Cardiac septum (tissue), 1 donor: ENCODE measurements around the gene IL32. TPM values are rescaled to one million over a fixed set of nuclear protein-coding genes. Genes with fewer than 3 reads are reported as not detected.

ENCODE experiments used
- DNase-seq: peaks from one replicate; pipeline ENCODE4 v3.0.0-alpha.2; 2020; ENCODE audit warnings: low spot score
- intact Hi-C: fragments of 100-400 bp; cut with DNase I; formaldehyde crosslinking; loops from one replicate; pipeline ENCODE4 v1.14.0; 2022
- total RNA-seq: library from RNA; stranded (reverse); fragmentation: NEBNext Ultra II Directional; extraction: Animal tissue kit (Norgen Biotek cat#: 25700); gene quantifications from one replicate; pipeline ENCODE4 v1.2.1, GENCODE V29; 2021
- donor health status: DM: no; HTN: no; CAD: no.

Gene IL32
- total RNA-seq, 1 donor from 2014 or later = 32.3 TPM

DNA sequence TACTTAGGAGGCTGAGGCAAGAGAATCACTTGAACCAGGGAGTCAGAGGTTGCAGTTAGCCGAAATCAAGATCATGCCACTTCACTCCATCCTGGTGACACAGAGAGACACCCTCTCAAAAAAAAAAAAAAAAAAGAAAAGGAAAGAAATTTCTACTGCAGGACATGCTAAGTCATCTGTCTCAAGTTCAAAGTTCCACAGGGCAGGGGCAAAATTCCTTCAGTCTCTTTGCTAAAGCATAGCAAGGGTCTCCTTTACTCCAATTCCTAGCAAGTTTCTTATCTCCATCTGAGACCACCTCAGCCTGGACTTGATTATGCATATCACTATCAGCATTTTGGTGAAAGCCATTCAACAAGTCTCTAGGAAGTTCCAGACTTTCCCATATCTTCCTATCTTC is 19.1 kb downstream of the IL32 start:
- intact Hi-C loops = no loop called here
- DNase-seq = no peak

GRCh38 chr16:3084969-3085670 is 19.7 kb downstream of the IL32 start:
- intact Hi-C loops = no loop called here
- DNase-seq = no peak

DNA sequence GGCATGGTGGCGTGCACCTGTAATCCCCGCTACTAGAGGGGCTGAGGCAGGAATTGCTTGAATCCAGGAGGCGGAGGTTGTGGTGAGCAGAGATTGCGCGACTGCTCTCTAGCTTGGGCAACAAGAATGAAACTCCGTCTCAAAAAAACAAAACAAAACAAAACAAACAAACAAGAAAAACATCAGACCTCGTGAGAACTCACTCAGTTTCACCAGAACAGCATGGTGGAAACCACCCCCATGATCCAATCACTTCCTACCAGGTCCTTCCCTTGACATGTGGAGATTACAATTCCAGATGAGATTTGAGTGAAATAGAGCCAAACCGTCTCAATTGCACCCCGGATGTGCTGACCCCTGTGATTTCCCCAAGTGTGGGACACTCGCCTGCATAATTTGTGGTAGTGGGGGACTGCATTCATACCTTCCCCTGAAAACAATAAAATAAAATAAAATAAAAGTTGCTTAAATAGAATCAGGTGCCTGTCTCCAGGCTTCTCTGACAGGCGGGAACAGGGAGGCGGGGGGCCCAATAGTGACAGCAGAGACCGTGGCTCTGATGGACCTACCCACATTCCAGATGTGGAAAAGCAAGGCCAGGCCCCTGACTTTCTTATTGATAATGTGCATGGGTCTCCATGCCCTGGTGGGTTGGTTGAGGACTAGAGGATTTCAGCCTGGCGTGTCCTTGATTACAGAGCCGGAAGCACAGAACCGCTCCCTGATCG is 20.6 kb downstream of the IL32 start:
- DNase-seq = no peak
- intact Hi-C loops = no loop called here

DNA sequence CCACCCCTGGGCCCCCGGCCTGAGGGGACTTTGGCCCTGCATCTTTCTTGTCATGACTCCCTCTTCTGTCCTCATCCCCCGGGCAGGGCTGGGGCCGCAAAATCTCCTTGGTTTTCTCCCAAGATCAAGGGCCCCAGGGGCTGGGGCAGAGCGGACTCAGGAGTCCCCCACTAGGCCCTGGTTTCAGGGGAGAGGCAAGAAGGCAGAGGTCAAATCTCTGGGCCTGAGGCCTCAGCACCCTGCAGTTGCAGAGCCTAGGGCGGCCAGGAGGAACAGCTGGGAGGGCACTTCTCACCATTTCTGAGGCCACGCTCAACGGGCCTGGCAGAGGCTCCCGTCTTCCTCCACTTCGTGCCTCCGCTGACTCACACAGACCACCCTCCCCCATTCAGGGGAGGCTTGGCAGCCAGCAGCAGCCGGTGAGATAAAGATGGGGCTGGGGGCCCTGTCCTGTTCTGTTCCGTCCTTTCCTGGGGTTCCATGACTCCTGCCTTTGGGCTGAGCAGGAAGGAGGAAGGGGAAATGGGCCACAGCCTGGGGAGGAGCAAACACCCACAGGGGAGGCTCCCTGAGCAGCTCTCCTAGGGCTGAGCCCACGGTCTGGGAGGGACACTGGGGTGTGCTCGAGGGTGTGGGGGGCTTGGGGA is 21.3 kb downstream of the IL32 start:
- intact Hi-C loops = no loop called here
- no peak for DNase-seq

- no peak for DNase-seq
- intact Hi-C loops = no loop called here
Observed at GRCh38 chr16:3087243-3088235, 22.1 kb downstream of the IL32 start.

DNA sequence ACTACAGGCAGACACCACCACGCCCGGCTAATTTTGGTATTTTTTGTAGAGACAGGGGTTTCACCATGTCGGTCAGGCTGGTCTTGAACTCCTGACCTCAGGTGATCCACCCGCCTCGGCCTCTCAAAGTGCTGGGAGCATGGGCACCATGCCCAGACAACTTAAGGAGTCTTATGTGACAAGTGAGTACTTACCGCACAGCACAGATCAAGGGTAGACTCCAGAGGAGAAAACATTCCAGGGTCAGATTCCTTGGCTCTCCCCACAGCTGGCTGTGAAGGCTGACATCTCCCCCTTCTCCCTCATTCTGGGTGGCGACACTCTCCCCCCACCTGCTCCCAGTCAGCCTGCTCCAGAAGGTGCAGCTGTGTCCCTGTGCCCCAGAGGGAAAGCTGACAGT is 23.0 kb downstream of the IL32 start:
- intact Hi-C loops = no loop called here
- DNase-seq = no peak

GRCh38 chr16:3088925-3089716 is 23.7 kb downstream of the IL32 start:
- intact Hi-C loops = no loop called here
- no peak for DNase-seq

DNA sequence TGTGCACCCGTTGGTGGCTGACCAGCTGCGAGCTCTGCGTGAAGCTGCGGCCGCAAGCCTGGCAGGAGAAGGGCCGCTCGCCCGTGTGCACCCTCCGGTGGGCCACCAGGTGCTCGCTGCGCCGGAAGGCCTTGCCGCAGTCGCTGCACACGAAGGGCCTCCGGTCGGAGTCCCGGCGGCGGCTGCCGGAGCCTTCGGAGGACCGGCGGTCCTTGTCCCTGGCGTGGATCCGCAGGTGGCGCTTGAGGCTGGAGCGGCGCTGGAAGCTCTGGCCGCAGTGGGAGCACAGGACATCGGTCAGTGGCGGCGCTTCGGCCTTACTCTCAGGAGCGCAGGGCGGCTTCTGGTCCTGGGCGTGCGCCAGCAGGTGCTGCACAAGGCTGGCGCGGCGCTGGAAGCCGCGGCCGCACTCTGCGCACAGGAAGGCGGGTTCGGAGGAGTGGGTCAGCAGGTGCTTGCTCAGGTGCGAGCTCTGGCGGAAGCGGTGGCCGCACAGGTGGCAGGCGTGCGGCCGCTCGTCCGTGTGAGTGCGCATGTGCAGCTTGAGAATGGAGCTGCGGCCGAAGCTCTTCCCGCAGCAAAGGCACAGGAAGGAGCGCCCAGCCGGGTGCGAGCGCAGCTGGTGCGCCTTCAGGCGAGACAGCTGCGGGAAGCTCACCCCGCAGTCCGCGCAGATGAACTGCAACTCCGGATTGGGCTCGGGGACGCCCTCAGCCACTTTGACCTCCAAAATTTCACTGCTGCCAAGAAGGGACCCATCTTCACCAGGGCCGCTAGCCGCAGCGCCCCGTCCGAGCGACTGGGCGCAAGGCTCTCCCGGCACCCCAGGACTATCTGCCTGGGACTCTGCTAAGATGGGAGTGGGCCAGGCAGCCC is 24.5 kb downstream of the IL32 start:
- DNase-seq = no peak
- intact Hi-C loops = no loop called here

GRCh38 chr16:3091551-3091950 is 26.1 kb downstream of the IL32 start:
- intact Hi-C loops = no loop called here

DNA sequence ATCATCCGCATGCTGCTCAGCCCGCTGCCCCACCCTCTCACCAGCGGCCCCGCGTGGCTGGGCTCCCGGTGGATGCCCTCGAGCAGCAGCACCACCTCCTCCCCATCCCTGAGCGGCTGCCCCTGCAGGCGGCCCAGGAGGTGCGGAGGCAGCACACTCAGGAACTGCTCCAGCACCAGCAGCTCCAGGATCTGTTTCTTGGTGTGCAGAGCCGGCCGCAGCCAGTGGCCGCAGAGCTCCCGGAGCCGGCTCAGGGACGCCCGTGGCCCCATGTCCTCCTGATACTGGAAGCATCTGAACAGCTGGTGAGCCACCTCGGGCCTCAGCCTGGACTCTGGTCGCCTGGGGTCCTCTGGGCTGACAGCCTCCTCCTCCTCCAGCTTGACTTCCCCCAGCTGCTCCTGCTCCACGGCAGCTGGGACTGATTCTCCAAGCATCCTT is 27.1 kb downstream of the IL32 start:
- DNase-seq = no peak
- intact Hi-C loops = no loop called here

More at GRCh38 chr16:3091551-3091950, 26.1 kb downstream of the IL32 start:
- DNase-seq = no peak

DNA sequence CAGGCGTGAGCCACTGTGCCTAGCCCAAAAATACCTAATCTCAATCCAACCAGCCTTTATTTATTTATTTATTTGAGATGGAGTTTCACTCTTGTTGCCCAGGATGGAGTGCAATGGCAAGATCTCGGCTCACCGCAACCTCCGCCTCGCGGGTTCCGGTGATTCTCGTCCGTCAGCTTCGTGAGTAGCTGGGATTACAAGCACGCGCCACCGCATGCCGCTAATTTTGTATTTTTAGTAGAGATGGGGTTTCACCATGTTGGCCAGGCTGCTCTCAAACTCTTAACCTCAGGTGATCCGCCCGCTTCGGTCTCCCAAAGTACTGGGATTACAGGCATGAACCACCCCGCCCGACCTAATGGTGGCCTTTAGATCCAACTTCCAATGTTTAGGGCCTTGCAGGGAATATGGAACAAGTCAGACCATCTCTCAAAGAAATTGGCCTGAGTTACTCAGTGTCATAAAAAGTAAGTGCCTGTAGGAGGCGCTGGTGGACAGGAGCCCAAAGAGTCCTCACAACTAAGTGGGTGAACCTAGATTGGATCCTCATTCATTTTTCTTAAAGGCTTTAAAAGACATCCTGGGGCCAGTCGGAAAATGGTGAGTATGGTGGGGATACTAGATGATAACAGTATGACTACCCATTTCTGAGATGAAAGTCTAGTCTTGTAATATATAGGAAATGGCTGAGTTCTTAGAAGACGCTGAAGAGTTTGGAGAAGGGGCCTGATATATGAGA is 29.0 kb downstream of the IL32 start:
- no peak for DNase-seq
- intact Hi-C loops = loop anchor here (5.0 kb wide), 1 partner anchor 32 kb away; no protein-coding TSS in a partner anchor

DNA sequence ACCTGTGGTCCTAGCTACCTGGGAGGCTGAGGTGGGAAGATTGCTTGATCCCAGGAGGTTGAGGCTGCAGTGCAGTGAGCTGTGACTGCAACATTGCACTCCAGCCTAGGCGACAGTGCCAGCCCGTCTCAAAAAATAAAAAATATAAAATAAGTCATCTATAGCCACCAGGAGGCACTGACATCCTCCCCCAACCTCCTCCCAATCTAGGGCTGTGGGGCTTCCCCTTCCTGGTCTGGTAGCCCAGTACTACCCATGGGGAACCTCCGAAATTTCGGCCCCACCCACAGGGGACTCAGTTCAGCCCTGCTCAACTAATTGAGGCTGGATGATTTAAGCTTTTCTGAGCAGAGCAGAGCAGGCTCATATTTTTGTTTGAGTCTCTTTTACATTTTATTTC is 30.4 kb downstream of the IL32 start:
- no peak for DNase-seq
- intact Hi-C loops = loop anchor here (5.0 kb wide), 1 partner anchor 34 kb away; no protein-coding TSS in a partner anchor

- no peak for DNase-seq
- intact Hi-C loops = loop anchor here (5.0 kb wide), 1 partner anchor 34 kb away; no protein-coding TSS in a partner anchor
Observed at GRCh38 chr16:3096362-3096761, 30.9 kb downstream of the IL32 start.

GRCh38 chr16:3097266-3097665 is 31.8 kb downstream of the IL32 start:
- DNase-seq = no peak
- intact Hi-C loops = loop anchor here (5.0 kb wide), 1 partner anchor 35 kb away; no protein-coding TSS in a partner anchor

DNA sequence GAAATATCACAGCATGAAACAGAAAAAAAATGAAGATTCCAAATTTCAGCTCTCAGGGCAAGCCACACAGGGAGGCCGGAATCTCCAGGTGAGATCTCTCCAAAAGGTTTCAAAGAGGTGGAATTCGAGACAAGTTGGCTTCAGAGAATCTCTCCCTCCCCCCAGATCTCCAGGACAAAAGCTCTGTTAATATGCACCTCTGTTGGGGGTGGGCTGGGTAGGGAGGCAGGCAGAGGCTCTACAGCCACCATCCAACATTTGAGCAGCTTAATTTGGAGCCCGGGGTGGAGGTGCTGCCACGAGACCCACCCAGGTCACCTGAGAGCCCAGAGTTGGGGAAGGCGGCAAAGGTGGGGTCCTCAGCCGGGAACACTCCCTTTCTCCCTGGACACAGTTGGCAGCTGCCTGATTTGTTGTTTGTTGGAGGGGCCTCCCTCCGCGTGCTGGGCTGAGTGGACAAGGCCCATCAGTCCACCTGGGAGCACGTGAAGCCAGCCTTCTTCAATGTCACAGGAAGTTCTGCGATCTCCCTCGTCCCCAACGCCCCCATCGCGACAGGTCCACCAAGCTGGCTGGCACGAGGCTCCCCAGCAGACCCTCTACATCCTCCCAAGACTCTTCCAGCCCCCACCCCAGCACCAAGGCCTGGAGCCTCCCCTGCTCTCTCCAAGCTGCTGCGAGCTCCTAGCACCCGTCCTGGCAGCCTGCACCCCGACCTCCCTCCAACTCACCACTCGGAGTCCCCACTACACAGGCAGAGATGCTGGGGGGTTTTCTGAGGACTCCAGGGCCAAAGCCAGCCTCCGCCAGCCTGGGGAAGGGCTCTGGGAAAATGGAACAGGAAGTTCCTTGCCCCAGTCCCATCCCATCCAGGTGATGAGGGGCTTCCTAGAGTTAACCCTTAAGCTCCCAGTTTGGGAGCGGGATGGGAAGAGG is 33.3 kb downstream of the IL32 start, which contains the start of gene ZSCAN10:
Gene ZSCAN10, minus strand, starts transcription at position 836 of the 936 bp plus-strand sequence. CDS start 6,357 bp downstream, outside the sequence.
- intact Hi-C loops = loop anchor here (5.0 kb wide), 1 partner anchor 36 kb away; no protein-coding TSS in a partner anchor
- DNase-seq = no peak

DNA sequence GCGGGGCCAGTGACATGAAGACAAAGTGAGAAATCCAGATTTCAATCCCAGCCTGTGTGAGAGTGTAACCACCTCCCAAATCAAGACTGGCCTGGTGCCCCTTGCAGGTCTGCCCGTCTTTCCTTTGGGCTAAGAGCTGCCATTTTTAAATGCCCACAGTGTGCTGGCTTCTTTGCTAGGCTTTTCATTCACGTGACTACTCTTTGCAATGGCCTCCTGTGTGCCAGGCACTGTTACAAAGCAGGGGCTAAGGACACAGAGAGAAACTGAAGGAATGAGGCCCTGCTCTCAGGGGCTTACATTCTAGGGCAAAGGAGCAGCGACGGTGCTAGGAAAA is 33.9 kb downstream of the IL32 start:
- DNase-seq = no peak
- intact Hi-C loops = loop anchor here (5.0 kb wide), 1 partner anchor 37 kb away; no protein-coding TSS in a partner anchor
